ENCODE results near the gene PIK3R6.

Gene PIK3R6

DNA sequence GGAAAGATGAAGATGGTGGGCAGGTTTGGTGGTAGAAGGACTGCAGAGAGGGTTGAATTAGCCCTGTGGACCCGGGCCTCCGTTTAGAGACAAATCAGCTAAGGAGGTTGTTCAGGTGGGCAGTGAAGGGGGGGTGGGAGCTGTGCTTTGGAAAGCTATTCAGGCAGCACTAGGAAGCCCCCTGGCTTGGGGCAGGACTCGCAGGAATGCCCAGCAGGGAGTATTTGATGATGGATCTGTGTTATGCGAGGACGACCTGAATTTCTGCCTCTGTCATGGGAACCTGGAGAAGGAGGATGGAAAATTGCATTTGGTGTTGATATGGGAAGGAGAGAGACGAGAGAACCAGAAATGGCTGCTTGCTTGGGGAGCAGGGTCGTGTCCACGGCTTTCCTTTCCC is 112.6 kb downstream of the PIK3R6 start:
- H3K4me2 ChIP-seq: no peak overlapping the region
- H3K4me3 ChIP-seq (IDR thresholded peaks at IDR 0.05; ENCODE audit: insufficient read depth, low read depth, low read length): no peak overlapping the region
- H4K20me1 ChIP-seq (ENCODE audit: insufficient read depth): no peaks in the 10 kb centered on the region
- no peak for TF ChIP-seq CTCF (conservative IDR thresholded peaks at IDR 0.05; ENCODE audit: low read depth, low read length)
- H3K4me1 ChIP-seq (ENCODE audit: low read depth, poor library complexity, severe bottlenecking): no peaks in the 10 kb centered on the region
- no peaks in the 10 kb centered on the region for H3K36me3 ChIP-seq (ENCODE audit: insufficient read depth)
- H3K9ac ChIP-seq: no peak overlapping the region
- H3K79me2 ChIP-seq (ENCODE audit: insufficient read depth, low read depth): no peaks in the 10 kb centered on the region
- no peak overlapping the region for H2AFZ ChIP-seq (ENCODE audit: low read depth)
- no peak overlapping the region for H3K27ac ChIP-seq
- no peaks in the 10 kb centered on the region for H3K27me3 ChIP-seq (ENCODE audit: insufficient read depth, low read depth)

DNA sequence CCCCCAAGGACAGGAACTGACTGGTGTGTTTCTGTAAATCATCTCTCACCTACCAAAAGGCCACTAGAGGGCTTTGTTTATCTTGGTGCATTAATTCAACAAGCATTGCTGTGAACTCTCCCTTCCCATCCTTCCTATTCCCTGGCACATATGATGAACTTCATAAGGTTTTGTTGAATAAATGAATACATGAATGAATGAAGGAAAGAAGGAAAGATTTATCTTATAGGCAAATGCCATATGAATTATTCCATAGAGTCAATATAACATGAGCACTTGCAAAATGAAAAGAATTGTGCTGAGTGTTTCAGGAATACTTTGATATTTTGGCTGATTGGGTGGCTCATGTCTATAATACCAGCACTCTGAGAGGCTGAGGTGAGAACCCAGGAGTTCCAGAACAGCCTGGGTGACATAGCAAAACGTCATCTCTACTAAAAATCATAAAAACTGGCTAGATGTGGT is 113.5 kb downstream of the PIK3R6 start:
- H3K27me3 ChIP-seq (ENCODE audit: insufficient read depth, low read depth): no peaks in the 10 kb centered on the region
- H3K4me1 ChIP-seq (ENCODE audit: low read depth, poor library complexity, severe bottlenecking): no peaks in the 10 kb centered on the region
- no peak overlapping the region for H3K4me3 ChIP-seq (IDR thresholded peaks at IDR 0.05; ENCODE audit: insufficient read depth, low read depth, low read length)
- no peak overlapping the region for H3K9ac ChIP-seq
- no peak overlapping the region for H2AFZ ChIP-seq (ENCODE audit: low read depth)
- no peaks in the 10 kb centered on the region for H4K20me1 ChIP-seq (ENCODE audit: insufficient read depth)
- no peaks in the 10 kb centered on the region for H3K79me2 ChIP-seq (ENCODE audit: insufficient read depth, low read depth)
- no peaks in the 10 kb centered on the region for H3K36me3 ChIP-seq (ENCODE audit: insufficient read depth)
- no peak overlapping the region for H3K27ac ChIP-seq
- 0 out of 2 replicates have a peak, but pooled peaks have one; percentile 7 for TF ChIP-seq CTCF (conservative IDR thresholded peaks at IDR 0.05; ENCODE audit: low read depth, low read length)
- H3K4me2 ChIP-seq: no peak overlapping the region

DNA sequence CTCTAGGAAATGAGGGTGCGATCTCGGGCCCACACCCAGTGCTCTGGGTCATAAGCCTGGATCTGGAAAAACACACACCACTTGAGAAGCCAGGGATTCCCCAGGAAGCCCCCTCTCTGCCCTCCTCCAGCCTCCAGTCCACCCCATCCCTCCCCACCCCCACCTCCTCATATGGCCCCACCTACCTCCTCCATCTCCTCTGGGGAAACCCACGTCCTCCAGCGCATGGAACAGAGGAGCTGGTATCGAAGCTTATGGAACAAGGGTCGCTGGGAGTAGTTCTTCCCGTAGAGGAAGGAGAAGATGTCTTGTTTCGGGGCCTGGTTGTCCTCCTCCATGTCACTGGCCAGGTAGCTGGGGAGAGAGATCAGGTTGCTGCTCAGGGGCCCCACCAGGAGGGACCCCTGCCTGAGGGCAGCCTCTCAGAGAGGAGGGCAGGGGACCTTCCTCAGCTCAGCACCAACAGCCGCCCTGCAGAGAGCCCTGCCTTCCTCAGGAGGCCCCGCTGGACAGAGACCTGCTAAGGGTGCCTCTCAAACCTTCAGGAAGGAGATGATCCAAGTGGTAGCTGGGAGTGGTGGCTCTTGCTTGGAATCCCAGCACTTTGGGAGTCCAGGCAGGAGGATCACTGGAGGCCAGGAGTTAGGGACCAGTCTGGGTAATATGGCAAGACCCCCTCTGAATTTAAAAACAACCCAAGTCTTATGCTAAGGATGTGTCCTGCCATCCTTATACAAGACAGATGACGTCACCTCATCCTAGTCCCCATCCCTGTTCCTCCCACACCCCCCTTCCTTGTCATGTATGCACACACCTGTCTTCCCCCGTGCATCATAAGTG is 114.1 kb downstream of the PIK3R6 start:
- no peaks in the 10 kb centered on the region for H3K27me3 ChIP-seq (ENCODE audit: insufficient read depth, low read depth)

More for the DNA sequence above, 114.1 kb downstream of the PIK3R6 start:
- Histone ChIP-seq H3K79me2 (ENCODE audit: insufficient read depth, low read depth) (no peaks in the 10 kb centered on the region), H4K20me1 (ENCODE audit: insufficient read depth) (no peaks in the 10 kb centered on the region), H3K4me2 (no peak overlapping the region), H2AFZ (ENCODE audit: low read depth) (no peak overlapping the region), H3K27ac (no peak overlapping the region), H3K4me3 (IDR thresholded peaks at IDR 0.05; ENCODE audit: insufficient read depth, low read depth, low read length) (no peak overlapping the region), H3K4me1 (ENCODE audit: low read depth, poor library complexity, severe bottlenecking) (no peaks in the 10 kb centered on the region), H3K36me3 (ENCODE audit: insufficient read depth) (no peaks in the 10 kb centered on the region), H3K9ac (no peak overlapping the region)
- 0 out of 2 replicates have a peak, but pooled peaks have one; percentile 11 for TF ChIP-seq CTCF (conservative IDR thresholded peaks at IDR 0.05; ENCODE audit: low read depth, low read length)
